Muscle of arm (tissue), 14 donors: Measurements from ENCODE around the gene ZNF468. TPM values are rescaled to one million over a fixed set of nuclear protein-coding genes. Genes with fewer than 3 reads are reported as not detected.
"Not testable (repeated sequence)": the region's sequence is repeated elsewhere in the genome, so short reads cannot be mapped to it uniquely, and the experiment has no call there.

Experiments
- DNase-seq: peaks from one replicate; pipeline ENCODE4 v3.0.0-alpha.2; 2013
- long read RNA-seq, 11 donors: transcript quantifications; one replicate each; lab custom pipeline, GENCODE V29; 2026
- polyA plus RNA-seq, 12 donors: library from polyadenylated mRNA; unstranded; fragments of 120-200 nt; gene quantifications; one replicate each; pipeline ENCODE4 v1.2.1, GENCODE V29; 2013; ENCODE audit not compliant: insufficient read length in 12 of 12

The ZNF468 gene
- polyA plus RNA-seq = 10 to 100 TPM in 11 of 12 donors, not detected in 1; 13.0 to 26.6 (median 19.8) TPM
- long read RNA-seq, donor 1, full-length matches to known transcripts = 1 of 1 reads
- long read RNA-seq, donor 1, partial matches to known transcripts = 0 of 1 reads
- long read RNA-seq, donor 1, other reads (novel, unspliced or antisense) = 0 of 1 reads
- long read RNA-seq, donor 2, full-length matches to known transcripts = 1 of 1 reads
- long read RNA-seq, donor 2, partial matches to known transcripts = 0 of 1 reads
- long read RNA-seq, donor 2, other reads (novel, unspliced or antisense) = 0 of 1 reads
- long read RNA-seq, donor 3 = 0 reads
- long read RNA-seq, donor 4, full-length matches to known transcripts = 2 of 2 reads
- long read RNA-seq, donor 4, partial matches to known transcripts = 0 of 2 reads
- long read RNA-seq, donor 4, other reads (novel, unspliced or antisense) = 0 of 2 reads
- long read RNA-seq, donor 5, full-length matches to known transcripts = 4 of 4 reads
- long read RNA-seq, donor 5, partial matches to known transcripts = 0 of 4 reads
- long read RNA-seq, donor 5, other reads (novel, unspliced or antisense) = 0 of 4 reads
- long read RNA-seq, donor 6, full-length matches to known transcripts = 1 of 1 reads
- long read RNA-seq, donor 6, partial matches to known transcripts = 0 of 1 reads
- long read RNA-seq, donor 6, other reads (novel, unspliced or antisense) = 0 of 1 reads
- long read RNA-seq, donor 7, full-length matches to known transcripts = 3 of 3 reads
- long read RNA-seq, donor 7, partial matches to known transcripts = 0 of 3 reads
- long read RNA-seq, donor 7, other reads (novel, unspliced or antisense) = 0 of 3 reads
- long read RNA-seq, donor 8, full-length matches to known transcripts = 2 of 2 reads
- long read RNA-seq, donor 8, partial matches to known transcripts = 0 of 2 reads
- long read RNA-seq, donor 8, other reads (novel, unspliced or antisense) = 0 of 2 reads
- long read RNA-seq, donor 9 = 0 reads
- long read RNA-seq, donor 10, full-length matches to known transcripts = 1 of 1 reads
- long read RNA-seq, donor 10, partial matches to known transcripts = 0 of 1 reads
- long read RNA-seq, donor 10, other reads (novel, unspliced or antisense) = 0 of 1 reads
- long read RNA-seq, donor 11 = 0 reads

GRCh38 chr19:52857378-52858191, at the start of gene ZNF468:
ZNF468 (minus strand) TSS chr19:52857619; CDS start chr19:52854272, 3,347 bp downstream.
- peak; percentile 66 for DNase-seq

GRCh38 chr19:52904052-52904780, 46.8 kb upstream of the ZNF468 start:
- not testable (repeated sequence) for DNase-seq

DNA sequence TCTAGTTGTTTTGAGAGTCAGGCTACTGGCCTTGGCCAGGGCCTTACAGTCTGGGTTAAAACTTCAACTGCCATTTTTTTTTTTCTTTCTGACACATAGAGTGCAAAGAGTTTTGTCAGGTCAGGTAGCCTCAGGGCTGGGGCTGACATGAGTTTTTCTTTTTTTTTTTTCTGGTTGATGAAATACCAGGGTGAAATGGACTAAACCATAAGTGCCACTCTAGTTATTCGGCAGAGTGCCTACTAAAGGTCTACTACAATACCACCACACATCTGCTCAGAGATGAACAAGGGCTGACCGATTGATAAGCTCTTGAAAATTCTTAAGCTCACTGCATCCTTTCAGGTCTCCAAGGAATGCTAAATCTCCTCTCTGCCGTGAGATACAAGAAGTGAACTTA, 44.4 kb upstream of the ZNF468 start:
- DNase-seq = no peak

DNA sequence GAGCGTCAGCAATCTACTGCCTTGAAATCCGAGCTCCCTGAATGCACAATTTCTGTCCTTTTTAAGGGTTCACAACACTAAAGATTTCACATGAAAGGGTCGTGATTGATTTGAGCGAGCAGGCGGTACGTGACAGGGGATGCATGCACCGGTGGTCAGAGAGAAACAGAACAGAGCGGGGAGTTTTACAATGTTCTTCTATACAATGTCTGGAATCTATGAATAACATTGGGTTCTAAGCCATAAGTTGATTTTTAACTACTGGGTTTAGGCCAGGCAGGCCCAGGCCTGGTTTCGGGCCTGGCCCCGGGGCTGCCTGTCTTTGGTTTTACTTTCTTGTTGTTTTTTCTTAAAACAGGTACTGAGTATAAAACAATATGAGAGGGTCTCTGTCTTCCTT, 41.2 kb upstream of the ZNF468 start:
- not testable (repeated sequence) for DNase-seq

- DNase-seq = no peak
These were observed 40.7 kb upstream of the ZNF468 start for GRCh38 chr19:52898101-52898500.

DNA sequence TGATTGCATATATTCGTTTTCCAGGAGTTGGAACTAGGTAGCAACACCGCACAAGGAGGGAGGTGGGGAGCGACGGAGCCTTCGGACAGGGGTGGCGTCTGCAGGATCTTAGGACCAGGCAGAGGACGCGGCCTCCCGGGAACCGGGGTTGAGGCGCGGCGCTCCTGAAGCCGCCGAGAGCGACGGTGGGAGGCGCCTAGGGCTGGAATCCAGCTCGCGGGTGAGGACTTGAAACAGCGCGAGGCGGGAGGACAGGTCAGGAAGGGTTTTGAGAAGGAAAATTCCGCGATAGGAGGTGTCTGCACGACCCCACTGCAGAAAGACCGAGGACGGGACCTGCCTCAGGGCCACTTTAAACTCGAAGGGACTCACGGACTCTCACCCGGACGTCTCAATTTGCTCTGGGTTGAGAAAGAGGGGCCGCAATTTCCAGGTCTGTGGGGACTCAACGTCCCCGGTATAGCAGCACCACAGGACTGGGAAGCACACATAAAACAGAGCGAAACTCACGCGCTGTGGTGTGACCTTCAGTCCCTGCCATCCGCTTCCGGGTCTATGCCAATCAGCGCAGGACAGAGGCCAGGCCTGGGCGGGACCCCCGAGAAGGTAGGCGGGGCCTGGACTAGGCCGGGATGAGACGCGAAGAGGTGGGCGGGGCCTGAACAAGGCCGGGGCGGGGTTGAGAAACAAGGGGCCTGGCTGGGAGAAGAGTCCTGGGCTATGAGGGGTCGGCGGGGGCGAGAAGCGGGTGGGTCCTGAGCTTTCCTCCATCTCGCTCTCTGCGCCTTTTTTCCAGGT, 39.9 kb upstream of the ZNF468 start, which contains the start of gene ZNF320:
Gene ZNF320, minus strand, starts transcription at position 498 of the 798 bp plus-strand sequence. CDS start 7,380 bp downstream, outside the sequence.
- DNase-seq = peak; percentile 96

GRCh38 chr19:52896431-52897137, 39.2 kb upstream of the ZNF468 start:
- no peak for DNase-seq

GRCh38 chr19:52891336-52891735, 33.9 kb upstream of the ZNF468 start:
- DNase-seq = no peak

DNA sequence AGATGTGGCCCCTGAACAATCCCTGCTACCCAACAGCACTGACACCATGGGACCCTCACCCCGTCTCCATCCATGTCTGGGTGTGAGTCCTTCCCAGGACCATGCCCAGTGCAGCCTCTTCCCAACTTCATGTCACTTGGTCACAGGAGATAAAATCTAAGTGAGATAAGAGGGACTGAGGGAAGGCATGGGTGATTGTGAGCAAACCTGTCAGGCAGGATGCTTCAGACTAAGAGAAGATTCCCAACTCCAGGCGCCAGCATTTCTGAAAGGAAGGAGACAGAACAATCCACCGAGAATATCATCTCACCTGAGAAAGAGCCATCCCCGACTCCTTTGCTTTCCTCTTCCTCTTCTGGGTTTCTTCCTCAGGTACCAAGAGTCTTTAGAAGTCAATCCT, 32.5 kb upstream of the ZNF468 start:
- DNase-seq = no peak

GRCh38 chr19:52889076-52889475, 31.7 kb upstream of the ZNF468 start:
- DNase-seq = no peak

DNA sequence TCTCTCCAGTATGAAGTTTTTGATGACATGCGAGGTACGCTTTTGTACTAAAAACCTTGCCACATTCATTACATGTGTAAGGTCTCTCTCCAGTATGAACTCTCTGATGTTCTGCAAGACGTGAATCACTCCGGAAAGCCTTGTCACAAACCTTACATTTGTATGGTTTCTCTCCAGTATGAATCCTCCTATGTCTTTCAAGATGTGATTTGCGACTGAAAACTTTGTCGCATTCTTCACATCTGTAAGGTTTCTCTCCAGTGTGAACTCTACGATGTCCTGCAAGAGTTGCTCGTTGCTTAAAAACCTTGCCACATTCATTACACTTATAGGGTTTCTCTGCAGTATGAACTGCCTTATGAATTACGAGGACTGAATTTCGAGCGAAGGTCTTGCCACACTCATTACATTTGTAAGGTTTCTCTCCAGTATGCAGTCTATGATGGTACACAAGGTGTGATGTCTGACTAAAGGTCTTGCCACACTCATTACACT, 23.5 kb upstream of the ZNF468 start:
- no peak for DNase-seq

DNA sequence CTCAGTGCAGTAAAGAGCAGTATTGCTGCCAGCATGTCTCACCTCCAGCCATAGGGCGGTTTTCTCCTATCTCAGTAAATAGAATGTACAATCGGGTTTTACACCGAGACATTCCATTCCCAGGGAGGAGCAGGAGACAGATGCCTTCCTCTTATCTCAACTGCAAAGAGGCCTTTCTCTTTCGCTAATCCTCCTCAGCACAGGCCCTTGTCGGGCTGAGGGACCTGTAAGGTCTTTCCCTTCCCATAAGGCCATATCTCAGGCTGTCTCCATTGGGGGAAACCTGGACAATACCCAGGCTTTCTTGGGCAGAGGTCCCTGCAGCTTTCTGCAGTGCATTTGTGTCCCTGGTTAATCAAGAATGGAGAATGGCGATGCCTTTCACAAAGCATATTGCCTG, 15.6 kb upstream of the ZNF468 start:
- not testable (repeated sequence) for DNase-seq

DNA sequence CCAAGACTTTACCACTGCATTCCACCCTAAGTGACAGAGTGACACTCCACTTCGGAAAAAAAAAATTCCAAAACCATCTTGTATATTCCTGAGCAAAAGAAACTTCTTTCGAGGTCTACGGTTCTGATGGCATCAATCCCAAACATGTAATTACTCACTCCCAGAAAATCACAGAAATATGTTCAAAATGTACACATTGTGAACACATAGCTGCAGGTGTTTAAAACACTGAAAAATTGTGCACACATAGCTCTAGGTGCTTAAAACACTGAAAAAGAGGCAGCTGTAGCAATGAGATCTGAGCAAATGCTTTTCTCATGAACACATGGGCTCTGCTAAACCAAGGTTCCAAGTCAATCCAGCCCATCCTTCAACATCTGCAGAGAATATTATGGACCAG, 14.0 kb upstream of the ZNF468 start:
- no peak for DNase-seq

DNA sequence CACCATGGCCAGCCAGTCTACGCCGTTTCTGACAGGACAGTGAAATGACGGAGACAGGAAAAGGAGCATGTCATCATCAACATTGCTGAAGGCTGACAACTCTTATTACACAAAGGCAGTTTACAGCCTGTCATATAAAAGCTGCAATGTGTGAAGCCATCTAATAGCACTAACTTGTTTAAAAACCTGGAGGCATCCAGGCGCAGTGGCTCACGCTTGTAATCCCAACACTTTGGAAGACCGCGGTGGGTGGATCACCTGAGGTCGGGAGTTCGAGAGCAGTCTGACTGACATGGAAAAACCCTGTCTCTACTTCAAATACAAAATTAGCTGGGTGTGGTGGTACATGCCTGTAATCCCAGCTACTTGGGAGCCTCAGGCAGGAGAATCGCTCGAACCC, 10.6 kb upstream of the ZNF468 start:
- not testable (repeated sequence) for DNase-seq

- DNase-seq = peak; percentile 5
These were observed 660 bp downstream of the ZNF468 start for GRCh38 chr19:52856540-52857377.

DNA sequence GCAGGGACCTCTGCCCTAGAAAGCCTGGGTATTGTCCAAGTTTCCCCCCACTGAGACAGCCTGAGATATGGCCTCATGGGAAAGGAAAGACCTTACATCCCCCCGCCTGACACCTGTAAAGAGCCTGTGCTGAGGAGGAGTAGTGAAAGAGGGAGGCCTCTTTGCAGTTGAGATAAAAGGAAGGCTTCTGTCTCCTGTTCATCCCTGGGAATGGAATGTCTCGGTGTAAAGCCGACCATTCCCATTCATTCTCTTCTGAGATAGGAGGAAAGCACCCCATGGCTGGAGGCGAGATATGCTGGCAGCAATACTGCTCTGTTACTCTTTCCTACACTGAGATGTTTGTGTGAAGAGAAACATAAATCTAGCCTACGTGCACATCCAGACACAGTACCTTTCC, 10.1 kb downstream of the ZNF468 start:
- DNase-seq = not testable (repeated sequence)

DNA sequence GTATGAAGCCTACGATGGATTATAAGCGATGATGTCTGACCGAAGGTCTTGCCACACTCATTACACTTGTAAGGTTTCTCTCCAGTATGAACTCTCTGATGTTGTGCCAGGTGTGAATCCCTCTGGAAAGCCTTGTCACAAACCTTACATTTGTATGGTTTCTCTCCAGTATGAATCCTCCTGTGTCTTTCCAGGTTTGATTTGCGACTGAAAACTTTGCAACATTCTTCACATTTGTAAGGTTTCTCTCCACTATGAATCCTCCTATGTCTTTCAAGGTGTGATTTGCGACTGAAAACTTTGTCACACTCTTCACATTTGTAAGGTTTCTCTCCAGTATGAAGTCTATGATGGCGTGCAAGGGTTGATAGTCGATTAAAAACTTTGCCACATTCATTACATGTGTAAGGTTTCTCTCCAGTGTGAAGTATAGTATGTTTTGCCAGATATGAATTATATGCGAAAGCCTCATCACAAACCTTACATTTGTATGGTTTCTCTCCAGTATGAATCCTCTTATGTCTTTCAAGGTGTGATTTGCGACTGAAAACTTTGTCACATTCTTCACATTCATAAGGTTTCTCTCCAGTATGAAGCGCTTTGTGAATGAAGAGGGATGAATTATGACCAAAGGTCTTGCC, 16.5 kb downstream of the ZNF468 start:
- DNase-seq = not testable (repeated sequence)
